HG03342 (cell line): Measurements from ENCODE around the gene HBM.
"Not testable (repeated sequence)": the region's sequence is repeated elsewhere in the genome, so short reads cannot be mapped to it uniquely, and the experiment has no call there.

ENCODE experiments used
- ATAC-seq: cut with Tn5 transposase; IDR thresholded peaks from one replicate; pipeline ENCODE4 v1.9.1; 2021; ENCODE audit warnings: mild to moderate bottlenecking, moderate library complexity; ENCODE audit not compliant: unreplicated experiment

HBM gene

DNA sequence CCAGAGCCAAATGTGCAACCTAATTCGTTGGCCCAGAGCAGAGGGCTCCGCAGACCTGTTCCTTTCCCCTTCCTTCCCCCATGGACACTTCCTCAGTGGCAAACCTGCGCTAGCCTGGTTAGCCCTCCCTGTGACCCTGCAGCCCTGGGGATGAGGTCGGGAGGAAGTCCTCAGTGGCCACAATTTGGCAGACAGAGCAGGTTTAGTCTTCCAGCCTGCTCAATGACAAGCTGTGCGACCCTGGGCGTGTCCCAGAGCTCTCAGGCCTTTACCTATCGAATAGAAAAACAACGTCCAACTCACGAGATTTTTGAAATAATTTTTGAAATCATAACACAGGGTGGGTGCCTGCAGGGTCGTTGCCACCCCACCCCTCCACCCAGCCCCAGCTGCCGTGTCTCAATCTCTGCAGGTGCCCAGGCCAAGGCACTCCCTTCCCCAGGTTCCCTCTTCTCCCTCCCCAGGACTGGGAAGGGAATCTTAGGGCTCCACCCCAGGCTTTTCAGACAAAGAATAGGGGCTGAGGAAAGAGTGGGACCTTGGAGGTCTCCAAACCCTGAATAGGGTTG, 1.4 kb downstream of the HBM start:
- ATAC-seq: no peak

DNA sequence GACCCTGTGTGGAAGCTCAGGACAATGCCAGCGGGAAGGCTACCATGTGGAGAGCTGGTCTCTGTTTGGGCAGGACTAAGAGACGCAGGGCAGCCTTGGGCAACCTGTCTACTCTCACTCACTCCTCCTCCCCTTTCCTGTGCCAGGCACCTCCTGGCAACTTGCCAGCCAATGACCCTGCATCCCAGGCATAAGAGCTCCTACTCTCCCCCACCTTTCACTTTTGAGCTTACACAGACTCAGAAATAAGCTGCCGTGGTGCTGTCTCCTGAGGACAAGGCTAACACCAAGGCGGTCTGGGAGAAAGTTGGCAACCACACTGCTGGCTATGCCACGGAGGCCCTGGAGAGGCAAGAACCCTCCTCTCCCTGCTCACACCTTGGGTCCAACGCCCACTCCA, 2.6 kb downstream of the HBM start:
- ATAC-seq: no peak

DNA sequence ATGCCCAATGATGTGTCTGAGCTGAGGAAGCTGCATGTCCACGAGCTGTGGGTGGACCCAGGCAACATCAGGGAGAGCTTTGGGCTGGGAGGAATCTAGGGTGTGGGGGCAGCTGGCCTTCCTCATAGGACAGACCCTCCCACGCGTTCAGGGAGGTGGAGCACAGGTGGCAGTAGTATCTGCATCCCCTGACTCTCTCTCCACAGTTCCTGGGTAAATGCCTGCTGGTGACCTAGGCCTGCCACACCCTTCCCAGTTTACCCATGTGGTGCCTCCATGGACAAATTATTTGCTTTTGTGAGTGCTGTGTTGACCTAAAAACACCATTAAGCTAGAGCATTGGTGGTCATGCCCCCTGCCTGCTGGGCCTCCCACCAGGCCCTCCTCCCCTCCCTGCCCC, 3.2 kb downstream of the HBM start:
- ATAC-seq: no peak

DNA sequence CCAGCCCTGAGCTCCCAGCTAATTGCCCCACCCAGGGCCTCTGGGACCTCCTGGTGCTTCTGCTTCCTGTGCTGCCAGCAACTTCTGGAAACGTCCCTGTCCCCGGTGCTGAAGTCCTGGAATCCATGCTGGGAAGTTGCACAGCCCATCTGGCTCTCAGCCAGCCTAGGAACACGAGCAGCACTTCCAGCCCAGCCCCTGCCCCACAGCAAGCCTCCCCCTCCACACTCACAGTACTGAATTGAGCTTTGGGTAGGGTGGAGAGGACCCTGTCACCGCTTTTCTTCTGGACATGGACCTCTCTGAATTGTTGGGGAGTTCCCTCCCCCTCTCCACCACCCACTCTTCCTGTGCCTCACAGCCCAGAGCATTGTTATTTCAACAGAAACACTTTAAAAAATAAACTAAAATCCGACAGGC, 4.3 kb downstream of the HBM start:
- not testable (repeated sequence) for ATAC-seq

DNA sequence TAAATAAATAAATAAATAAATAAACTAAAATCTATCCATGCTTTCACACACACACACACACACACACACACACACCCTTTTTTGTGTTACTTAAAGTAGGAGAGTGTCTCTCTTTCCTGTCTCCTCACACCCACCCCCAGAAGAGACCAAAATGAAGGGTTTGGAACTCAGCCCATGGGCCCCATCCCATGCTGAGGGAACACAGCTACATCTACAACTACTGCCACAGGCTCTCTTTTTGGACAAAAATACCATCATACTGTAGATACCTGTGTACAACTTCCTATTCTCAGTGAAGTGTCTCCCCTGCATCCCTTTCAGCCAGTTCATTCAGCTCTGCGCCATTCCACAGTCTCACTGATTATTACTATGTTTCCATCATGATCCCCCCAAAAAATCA, 5.0 kb downstream of the HBM start:
- no peak for ATAC-seq

DNA sequence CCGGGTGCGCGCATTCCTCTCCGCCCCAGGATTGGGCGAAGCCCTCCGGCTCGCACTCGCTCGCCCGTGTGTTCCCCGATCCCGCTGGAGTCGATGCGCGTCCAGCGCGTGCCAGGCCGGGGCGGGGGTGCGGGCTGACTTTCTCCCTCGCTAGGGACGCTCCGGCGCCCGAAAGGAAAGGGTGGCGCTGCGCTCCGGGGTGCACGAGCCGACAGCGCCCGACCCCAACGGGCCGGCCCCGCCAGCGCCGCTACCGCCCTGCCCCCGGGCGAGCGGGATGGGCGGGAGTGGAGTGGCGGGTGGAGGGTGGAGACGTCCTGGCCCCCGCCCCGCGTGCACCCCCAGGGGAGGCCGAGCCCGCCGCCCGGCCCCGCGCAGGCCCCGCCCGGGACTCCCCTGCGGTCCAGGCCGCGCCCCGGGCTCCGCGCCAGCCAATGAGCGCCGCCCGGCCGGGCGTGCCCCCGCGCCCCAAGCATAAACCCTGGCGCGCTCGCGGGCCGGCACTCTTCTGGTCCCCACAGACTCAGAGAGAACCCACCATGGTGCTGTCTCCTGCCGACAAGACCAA, 6.7 kb downstream of the HBM start, which contains the start of gene HBA2:
TSS of gene HBA2 (plus strand) at position 503 of the 568 bp plus-strand sequence. CDS start at position 540, 37 bp downstream.
- not testable (repeated sequence) for ATAC-seq

DNA sequence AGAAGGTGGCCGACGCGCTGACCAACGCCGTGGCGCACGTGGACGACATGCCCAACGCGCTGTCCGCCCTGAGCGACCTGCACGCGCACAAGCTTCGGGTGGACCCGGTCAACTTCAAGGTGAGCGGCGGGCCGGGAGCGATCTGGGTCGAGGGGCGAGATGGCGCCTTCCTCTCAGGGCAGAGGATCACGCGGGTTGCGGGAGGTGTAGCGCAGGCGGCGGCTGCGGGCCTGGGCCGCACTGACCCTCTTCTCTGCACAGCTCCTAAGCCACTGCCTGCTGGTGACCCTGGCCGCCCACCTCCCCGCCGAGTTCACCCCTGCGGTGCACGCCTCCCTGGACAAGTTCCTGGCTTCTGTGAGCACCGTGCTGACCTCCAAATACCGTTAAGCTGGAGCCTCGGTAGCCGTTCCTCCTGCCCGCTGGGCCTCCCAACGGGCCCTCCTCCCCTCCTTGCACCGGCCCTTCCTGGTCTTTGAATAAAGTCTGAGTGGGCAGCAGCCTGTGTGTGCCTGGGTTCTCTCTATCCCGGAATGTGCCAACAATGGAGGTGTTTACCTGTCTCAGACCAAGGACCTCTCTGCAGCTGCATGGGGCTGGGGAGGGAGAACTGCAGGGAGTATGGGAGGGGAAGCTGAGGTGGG, 7.6 kb downstream of the HBM start:
- not testable (repeated sequence) for ATAC-seq

DNA sequence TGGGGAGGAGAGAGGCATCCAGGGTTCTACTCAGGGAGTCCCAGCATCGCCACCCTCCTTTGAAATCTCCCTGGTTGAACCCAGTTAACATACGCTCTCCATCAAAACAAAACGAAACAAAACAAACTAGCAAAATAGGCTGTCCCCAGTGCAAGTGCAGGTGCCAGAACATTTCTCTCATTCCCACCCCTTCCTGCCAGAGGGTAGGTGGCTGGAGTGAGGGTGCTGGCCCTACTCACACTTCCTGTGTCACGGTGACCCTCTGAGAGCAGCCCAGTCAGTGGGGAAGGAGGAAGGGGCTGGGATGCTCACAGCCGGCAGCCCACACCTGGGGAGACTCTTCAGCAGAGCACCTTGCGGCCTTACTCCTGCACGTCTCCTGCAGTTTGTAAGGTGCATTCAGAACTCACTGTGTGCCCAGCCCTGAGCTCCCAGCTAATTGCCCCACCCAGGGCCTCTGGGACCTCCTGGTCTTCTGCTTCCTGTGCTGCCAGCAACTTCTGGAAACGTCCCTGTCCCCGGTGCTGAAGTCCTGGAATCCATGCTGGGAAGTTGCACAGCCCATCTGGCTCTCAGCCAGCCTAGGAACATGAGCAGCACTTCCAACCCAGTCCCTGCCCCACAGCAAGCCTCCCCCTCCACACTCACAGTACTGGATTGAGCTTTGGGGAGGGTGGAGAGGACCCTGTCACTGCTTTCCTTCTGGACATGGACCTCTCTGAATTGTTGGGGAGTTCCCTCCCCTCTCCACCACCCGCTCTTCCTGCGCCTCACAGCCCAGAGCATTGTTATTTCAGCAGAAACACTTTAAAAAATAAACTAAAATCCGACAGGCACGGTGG, 8.4 kb downstream of the HBM start:
- not testable (repeated sequence) for ATAC-seq

DNA sequence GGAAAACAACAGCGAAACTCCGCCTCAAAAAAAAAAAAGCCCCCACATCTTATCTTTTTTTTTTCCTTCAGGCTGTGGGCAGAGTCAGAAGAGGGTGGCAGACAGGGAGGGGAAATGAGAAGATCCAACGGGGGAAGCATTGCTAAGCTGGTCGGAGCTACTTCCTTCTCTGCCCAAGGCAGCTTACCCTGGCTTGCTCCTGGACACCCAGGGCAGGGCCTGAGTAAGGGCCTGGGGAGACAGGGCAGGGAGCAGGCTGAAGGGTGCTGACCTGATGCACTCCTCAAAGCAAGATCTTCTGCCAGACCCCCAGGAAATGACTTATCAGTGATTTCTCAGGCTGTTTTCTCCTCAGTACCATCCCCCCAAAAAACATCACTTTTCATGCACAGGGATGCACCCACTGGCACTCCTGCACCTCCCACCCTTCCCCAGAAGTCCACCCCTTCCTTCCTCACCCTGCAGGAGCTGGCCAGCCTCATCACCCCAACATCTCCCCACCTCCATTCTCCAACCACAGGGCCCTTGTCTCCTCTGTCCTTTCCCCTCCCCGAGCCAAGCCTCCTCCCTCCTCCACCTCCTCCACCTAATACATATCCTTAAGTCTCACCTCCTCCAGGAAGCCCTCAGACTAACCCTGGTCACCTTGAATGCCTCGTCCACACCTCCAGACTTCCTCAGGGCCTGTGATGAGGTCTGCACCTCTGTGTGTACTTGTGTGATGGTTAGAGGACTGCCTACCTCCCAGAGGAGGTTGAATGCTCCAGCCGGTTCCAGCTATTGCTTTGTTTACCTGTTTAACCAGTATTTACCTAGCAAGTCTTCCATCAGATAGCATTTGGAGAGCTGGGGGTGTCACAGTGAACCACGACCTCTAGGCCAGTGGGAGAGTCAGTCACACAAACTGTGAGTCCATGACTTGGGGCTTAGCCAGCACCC, 9.5 kb downstream of the HBM start:
- no peak for ATAC-seq

DNA sequence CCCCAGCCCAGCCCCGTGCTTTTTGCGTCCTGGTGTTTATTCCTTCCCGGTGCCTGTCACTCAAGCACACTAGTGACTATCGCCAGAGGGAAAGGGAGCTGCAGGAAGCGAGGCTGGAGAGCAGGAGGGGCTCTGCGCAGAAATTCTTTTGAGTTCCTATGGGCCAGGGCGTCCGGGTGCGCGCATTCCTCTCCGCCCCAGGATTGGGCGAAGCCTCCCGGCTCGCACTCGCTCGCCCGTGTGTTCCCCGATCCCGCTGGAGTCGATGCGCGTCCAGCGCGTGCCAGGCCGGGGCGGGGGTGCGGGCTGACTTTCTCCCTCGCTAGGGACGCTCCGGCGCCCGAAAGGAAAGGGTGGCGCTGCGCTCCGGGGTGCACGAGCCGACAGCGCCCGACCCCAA, 10.2 kb downstream of the HBM start:
- not testable (repeated sequence) for ATAC-seq

DNA sequence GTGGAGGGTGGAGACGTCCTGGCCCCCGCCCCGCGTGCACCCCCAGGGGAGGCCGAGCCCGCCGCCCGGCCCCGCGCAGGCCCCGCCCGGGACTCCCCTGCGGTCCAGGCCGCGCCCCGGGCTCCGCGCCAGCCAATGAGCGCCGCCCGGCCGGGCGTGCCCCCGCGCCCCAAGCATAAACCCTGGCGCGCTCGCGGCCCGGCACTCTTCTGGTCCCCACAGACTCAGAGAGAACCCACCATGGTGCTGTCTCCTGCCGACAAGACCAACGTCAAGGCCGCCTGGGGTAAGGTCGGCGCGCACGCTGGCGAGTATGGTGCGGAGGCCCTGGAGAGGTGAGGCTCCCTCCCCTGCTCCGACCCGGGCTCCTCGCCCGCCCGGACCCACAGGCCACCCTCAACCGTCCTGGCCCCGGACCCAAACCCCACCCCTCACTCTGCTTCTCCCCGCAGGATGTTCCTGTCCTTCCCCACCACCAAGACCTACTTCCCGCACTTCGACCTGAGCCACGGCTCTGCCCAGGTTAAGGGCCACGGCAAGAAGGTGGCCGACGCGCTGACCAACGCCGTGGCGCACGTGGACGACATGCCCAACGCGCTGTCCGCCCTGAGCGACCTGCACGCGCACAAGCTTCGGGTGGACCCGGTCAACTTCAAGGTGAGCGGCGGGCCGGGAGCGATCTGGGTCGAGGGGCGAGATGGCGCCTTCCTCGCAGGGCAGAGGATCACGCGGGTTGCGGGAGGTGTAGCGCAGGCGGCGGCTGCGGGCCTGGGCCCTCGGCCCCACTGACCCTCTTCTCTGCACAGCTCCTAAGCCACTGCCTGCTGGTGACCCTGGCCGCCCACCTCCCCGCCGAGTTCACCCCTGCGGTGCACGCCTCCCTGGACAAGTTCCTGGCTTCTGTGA, 11.0 kb downstream of the HBM start, which contains the start of gene HBA1:
TSS of gene HBA1 (plus strand) at position 204 of the 906 bp plus-strand sequence. CDS start at position 241, 37 bp downstream.
- ATAC-seq: not testable (repeated sequence)

DNA sequence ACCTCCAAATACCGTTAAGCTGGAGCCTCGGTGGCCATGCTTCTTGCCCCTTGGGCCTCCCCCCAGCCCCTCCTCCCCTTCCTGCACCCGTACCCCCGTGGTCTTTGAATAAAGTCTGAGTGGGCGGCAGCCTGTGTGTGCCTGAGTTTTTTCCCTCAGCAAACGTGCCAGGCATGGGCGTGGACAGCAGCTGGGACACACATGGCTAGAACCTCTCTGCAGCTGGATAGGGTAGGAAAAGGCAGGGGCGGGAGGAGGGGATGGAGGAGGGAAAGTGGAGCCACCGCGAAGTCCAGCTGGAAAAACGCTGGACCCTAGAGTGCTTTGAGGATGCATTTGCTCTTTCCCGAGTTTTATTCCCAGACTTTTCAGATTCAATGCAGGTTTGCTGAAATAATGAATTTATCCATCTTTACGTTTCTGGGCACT, 11.6 kb downstream of the HBM start:
- no peak for ATAC-seq

DNA sequence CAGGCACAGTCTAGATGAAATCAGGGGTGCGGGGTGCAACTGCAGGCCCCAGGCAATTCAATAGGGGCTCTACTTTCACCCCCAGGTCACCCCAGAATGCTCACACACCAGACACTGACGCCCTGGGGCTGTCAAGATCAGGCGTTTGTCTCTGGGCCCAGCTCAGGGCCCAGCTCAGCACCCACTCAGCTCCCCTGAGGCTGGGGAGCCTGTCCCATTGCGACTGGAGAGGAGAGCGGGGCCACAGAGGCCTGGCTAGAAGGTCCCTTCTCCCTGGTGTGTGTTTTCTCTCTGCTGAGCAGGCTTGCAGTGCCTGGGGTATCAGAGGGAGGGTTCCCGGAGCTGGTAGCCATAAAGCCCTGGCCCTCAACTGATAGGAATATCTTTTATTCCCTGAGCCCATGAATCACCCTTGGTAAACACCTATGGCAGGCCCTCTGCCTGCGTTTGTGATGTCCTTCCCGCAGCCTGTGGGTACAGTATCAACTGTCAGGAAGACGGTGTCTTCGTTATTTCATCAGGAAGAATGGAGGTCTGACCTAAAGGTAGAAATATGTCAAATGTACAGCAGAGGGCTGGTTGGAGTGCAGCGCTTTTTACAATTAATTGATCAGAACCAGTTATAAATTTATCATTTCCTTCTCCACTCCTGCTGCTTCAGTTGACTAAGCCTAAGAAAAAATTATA, 12.3 kb downstream of the HBM start:
- ATAC-seq: no peak

DNA sequence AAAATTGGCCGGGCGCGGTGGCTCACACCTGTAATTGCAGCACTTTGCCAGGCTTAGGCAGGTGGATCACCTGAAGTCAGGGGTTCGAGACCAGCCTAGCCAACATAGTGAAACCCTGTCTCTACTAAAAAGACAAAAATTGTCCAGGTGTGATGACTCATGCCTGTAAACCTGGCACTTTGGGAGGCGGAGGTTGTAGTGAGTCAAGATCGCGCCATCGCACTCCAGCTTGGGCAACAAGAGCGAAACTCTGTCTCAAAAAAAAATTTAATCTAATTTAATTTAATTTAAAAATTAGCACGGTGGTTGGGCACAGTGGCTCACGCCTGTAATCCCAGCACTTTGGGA, 12.9 kb downstream of the HBM start:
- ATAC-seq: no peak

DNA sequence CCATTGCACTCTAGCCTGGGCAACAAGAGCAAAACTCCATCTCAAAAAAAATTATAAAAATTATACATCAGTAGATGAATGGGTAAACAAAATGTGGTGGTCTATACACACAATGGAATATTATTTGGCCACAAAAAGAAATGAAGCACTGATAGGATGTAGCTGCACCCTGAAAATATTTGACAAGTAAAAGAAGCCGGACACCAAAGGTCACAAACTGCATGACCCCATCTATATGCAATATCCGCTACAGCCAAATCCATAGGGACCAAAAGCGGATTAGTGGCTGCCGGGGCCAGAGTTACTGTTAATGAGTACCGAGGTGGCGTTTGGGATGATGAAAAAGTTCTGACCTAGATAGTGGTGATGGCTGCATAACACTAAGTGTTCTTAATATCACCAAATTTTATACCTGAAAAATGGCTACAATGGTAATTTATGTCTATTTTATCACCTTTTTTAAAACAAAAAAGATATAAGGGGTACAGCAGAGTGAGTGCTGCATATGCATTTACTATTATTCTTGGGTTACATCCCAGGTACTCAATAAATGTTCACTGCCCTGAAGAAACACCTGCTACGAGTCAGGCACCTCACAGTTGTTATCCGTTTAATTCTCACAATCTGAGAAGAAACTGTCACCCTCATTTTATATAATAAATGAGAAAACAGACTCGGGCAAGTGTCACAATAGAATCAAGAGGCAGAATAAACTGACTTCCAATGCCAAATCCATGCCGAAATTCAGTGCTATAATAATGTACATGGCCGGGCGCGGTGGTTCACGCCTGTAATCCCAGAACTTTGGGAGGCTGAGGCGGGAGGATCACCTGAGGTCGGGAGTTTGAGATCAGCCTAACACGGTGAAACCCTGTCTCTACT, 13.7 kb downstream of the HBM start:
- no peak for ATAC-seq

DNA sequence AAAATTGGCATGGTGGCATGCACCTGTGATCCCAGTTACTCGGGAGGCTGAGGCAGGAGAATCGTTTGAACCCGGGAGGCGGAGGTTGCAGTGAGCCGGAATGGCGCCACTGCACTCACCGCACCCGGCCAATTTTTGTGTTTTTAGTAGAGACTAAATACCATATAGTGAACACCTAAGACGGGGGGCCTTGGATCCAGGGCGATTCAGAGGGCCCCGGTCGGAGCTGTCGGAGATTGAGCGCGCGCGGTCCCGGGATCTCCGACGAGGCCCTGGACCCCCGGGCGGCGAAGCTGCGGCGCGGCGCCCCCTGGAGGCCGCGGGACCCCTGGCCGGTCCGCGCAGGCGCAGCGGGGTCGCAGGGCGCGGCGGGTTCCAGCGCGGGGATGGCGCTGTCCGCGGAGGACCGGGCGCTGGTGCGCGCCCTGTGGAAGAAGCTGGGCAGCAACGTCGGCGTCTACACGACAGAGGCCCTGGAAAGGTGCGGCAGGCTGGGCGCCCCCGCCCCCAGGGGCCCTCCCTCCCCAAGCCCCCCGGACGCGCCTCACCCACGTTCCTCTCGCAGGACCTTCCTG, 14.4 kb downstream of the HBM start, which contains the start of gene HBQ1:
TSS of gene HBQ1 (plus strand) at position 359 of the 575 bp plus-strand sequence. CDS start at position 387, 28 bp downstream.
- ATAC-seq: no peak
